AG08395 (cell line): ENCODE measurements around the gene KCNJ1.

ENCODE experiments used
- DNase-seq: peaks from one replicate; pipeline ENCODE4 v3.0.0; 2012; ENCODE audit warnings: mixed read lengths, low spot score

The KCNJ1 gene

DNA sequence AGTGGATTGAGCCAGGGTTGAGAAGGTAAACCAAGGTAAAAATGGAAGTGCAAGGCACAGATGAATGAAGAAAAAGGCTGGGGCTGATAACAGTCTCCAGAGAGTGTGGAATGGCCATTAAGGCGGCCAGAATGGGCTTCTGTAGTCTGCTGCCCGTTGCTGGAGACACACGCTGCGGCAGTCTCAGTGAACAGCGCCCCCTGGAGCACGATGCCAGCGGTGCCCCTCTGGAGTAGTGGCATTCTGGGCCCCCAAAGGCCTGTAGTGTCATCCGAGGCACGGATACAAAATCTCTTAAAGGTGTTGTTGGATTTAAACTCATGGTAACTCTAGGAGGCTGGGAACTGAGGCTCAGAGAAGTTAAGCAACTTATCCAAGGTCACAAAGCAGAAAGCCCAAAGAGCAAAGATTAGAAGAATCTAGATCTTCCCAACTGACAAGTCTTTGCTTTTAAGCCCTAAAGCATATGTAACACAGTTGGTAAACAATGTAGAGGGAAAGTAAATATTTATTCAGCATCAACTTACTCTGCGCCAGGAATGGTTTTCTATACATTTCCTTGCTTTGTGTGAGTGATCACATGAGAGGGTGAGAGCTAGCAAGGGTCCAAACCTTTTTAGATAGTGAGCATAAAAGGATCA, 18.2 kb downstream of the KCNJ1 start:
- DNase-seq: peak; percentile 40

DNA sequence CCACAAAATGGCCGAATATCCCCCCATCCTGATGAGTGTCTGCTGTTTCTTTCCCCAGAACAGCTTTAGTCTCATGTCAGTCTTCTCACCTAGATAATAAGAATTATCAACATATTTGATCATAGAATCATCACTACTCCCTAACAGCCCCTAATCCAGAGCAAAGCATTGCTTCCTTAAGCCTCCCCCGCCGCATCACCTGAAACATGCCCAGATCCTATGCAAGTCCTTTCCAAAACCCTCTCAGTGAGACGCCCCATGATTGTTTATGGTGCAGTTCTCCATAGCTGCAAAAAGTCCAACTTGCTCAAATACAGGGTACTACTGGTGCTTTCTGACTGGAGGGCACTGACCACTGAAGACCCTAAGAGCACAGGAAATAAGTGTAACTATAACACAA, 20.1 kb downstream of the KCNJ1 start:
- DNase-seq: no peak

DNA sequence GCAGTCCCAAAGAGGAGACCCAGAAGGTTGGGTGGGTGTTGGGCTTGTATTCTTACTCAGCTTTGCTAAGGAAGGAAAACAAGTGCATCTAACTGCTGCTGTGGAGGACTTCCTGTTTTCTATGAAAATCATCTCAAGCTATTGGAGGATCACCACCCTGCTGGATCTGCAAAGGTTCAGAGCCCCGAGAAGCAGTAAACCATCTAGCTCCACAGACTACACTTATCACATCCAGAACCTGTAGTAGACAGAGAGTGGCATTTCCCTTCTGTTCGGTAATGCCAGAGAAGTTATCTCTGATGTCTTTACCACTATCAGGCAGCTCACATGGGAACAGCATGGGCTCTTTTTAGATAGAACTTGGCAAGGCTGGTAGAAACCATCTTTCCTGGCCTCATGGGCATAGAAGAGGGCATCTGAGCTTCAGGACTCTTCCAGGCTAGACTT, 21.7 kb downstream of the KCNJ1 start:
- DNase-seq: no peak

DNA sequence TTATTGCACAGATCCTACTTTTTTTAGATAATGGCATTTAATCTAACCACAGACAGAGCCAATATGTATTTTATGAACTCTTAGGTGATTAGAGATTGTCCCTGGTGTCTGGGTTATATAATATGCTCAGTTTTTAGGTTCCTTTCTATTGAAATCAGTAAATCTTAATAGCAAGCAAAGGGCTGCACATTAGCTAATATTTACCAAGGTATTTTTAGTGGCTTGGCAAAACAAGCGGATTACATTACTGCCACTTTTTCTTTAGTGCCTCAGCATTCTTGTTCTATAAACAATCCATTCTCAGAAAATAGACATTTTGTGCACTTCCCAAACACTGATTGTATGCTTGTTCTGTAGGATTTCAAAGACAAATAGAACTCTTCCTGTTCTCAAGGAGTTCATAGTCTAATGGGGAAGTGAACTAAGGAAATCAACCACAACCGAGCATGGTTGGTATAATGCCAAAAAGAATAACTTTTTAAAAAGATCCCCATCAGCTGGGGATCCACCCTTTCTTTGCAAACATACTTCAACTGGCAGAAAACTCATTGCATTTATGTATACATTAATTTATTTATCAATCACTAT, 23.8 kb downstream of the KCNJ1 start:
- DNase-seq: no peak

DNA sequence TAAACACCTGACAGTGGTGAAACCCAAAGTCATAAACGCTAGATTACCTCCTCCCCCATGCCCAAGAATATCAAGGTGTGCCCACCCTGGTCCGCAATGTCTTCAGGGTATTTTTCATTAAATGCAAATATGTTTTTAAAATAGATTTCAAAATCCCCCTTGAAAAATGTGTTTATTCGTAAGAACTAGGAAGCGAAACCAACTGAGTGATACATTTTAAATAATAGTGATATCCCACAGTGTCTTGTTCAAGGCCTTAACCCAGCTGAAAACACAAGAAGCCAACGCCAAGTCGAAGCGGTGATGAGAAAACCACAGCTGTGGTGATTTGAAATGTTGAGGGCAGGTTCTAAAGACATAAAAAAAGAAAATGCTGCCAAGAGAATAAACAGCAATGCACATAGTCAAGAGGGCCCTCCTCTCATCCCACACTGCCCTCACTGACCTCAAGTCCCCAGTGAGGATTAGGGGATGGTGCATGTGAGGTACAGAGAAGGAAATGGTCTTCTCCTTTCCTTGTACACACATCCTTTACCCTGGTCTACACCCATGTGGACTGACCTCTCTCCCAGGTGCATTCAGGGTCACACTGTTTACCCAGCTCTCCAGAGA, 25.5 kb downstream of the KCNJ1 start:
- DNase-seq: no peak

DNA sequence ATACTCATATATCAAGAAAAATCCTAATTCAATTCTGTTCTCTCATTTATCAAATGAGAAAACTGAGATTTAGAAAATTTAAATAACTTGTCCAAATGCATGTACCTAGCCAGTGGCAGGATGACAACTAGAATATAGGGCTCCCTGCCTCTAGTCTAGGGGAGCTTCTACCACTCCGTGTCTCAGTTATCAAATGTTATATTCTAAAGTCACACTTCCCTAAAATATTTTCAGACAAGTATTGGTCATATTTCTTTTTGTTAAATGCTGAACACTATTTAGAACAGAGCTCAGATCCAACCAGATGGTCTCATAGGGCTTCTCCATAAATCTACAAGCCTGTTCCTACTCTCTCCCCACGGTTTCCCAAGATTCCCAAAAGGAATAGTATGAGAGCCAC, 26.3 kb downstream of the KCNJ1 start:
- DNase-seq: no peak

DNA sequence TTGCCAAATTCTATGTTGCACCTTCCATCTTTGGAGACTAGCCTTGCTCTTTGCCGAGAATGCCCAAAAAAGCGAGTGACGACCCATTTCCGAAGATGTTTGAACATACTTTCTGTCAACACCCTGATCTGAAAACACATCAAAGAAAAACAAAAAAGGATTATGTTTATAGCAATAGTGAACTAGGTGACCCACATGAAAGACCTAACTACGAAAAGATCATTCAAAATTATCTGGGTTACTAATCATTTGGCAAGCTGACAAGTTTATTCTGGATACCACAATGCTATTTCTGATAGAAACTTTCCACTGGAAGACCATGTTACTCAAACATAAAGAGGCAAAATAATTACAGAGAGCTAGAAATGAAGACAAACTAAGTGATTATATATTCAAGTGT, 27.0 kb downstream of the KCNJ1 start:
- no peak for DNase-seq

DNA sequence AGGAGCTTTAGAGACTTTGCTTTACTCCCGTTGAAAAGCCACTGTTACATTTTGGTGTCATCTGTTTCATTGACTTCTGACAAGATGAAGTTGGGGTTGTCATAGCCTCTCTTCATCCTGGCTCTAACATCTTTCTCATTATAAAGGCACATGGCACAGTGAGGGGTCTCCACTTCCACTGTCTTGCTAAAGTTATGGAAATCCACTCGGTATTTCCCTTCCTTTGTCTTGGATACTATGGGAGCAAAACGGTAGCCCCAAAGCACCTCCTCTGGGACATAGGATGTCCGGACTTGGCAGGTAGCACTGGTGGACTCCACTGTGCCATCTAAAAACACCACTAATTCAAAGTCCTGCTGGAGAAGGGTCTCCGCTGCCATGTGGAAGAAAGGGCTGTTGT, 28.0 kb downstream of the KCNJ1 start:
- no peak for DNase-seq

DNA sequence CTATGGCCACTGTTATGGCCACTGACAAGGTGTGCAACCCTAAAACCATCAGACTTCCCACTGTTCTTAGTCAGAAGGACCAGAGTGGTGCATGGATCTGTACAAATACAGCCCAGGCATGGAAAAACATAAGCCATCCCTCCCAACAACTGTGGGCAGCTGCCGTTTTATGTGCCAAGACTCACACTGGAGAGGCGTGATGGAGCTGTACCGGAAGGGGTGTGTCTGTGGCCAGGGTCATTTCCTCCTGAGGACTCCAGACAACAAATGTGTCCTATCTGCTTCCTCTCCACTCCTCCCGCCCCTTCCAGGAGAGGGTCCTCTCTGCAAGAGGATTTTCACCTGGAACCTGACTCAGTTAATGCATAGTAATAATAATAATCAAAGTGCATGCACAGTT, 29.5 kb downstream of the KCNJ1 start:
- DNase-seq: no peak

DNA sequence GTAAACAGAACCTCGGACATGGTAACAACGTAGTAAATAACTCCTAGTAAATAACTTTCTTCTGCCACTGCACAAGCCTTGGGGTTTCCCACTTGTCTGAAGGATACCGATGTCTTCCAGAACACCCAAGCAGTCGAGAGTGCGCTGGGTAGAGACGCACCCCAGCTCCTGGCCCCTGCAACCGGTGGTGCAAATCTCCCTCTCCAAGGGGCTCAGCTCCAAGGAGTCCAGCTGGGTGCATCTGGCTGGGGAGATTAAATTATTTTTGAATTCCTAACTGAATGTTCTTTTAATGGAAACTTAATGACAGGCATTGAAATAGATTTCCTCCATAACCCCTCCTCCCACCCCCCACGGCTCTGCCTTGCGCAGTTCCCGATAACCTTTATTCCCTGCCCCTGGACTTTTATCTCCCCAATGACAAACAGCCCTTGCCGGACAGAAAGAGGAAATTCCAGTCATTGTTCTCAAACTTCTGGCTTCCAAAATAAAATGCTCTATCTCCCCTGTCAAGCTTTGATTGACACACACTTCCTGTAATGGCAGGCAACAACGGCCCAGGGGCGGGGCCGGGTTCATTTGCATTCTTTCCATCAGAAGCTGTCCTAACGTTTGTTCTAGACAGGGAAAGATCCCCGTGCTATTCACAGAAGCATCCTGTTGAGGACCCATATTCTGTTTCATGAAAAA, 31.2 kb downstream of the KCNJ1 start:
- DNase-seq: no peak

DNA sequence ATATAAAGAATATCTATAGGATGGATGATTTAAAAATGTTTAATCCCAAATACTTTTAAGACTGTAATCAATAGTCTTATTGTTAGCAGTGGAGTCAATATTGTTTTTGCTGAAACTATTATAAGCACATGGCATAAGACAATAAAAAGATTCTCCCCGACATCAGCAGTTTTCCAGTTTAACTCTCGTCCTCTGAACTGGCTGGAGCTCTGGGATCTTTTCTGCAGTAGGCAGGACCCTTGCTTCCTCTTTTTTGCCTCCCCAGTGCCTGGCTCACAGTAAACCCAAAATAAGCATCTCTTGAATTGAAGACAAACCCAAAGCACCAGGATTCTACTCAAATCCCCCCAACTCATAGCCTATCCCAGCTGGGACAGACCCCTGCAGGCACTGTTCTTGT, 32.9 kb downstream of the KCNJ1 start:
- DNase-seq: no peak

DNA sequence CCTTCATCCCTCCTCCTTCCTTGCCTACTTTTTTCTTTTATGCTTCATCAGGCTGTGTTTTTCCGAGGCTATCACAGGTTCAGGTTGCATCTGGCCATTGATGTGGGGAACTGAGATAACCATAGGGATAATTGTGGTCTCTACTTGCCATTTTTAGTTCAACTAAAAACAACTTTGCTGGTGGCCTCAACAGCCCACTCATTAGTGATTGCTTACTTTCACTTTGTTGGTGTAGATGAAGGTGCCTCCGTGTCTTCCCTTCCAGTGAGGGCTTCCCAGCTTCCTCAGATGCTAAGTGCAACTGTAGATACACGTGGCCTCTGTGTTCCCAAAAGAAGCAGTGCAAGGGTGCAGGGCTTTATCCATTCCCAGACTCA, 35.0 kb downstream of the KCNJ1 start:
- DNase-seq: no peak

DNA sequence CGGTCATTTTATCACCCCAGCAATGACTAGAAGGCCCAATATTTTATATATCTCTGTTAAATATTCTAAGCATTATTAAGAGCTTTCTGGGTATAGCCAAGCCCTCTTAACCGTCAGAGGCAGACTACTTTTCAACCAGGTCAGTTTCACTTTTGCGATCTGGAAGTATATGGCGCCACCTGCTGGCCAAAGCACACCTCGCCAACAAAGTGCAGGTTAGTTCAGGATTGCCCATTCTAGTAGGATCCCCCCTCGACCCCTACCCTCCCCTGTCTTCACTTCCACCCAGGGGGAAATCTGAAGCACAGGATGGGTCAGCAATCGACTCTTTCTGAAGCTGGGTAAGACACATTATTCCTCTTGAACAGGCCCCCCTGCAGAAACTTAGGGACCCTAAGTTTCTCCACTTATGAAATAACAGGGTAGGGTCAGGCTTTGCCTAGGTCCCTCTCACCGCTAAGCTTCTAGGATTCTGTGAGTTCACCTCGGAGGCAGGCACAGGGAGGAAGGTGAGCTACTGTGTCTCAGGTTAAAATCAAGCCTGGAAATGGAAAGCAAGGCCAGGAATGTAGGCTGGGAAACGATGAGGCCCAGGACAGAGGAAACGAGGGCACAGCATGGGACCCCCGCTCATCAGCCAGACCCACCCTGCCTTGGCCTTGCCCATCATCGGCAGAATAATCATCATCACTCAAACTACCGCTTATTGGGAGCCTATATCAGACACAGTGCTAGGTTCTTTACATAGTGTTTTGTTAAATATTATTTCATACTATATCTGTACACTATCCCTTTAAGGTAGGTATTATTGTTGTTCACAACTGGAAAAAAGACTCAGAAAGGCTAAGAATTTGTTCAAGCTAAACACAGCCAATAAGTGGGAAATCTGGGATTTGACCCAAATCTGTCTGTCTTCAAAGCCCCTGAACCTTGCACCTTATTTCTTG, 35.6 kb downstream of the KCNJ1 start:
- DNase-seq: peak; percentile 78

DNA sequence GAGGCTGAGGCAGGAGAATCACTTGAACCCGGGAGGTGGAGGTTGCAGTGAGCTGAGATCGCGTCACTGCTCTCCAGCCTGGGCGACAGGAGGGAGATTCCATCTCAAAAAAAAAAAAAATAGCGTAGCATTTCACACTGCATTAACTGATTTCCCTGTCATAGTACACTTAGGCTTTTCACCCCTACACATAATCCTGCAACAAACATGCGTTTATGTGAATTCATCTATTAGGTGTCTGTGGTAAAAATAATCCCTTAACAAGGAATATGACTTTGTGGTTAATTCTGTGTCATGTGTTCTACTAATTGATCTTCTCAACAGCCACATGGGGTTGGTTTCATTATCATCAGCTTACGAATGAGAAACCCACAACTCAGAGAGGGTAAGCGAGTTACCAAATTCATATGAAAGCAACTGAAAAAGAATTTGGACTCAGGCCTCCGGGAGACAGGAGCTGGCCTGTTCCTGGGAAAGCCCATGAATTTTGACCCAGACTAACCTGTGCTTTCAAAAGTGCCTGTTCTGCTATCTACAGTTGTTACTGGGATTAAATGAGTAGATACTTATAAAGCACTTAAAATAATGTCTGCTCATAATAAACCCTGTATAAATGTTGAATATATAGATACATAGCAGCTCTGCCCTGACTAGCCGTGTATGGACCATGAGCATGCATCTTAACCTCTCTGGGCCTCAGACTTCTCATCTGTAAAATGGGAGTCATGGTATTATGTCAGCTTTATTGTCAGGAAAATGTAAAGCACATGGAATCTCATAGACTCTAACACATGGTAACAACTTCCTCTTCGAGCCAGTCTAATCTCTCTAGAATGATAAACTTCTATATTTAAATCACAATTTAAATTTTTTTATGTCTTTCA, 36.6 kb downstream of the KCNJ1 start:
- no peak for DNase-seq

DNA sequence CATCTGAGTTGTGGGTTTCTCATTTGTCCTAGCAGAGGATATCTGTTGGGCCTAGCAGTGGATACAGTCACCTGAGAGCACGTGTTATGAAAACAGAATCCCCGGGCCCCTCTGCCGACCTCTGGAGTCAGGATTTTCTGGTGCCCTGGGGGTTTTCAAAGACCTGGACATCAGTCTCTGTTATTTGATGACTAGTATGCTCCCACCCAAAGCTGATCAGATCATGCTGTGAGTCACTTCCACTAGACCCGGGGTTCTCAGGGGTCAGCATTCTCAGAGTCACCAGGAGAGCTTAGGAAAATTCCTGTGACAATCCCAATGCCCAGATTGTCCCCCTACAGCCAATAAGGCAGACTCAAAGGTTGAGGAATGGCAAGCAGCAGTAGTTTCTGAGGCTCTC, 38.7 kb downstream of the KCNJ1 start:
- DNase-seq: no peak

DNA sequence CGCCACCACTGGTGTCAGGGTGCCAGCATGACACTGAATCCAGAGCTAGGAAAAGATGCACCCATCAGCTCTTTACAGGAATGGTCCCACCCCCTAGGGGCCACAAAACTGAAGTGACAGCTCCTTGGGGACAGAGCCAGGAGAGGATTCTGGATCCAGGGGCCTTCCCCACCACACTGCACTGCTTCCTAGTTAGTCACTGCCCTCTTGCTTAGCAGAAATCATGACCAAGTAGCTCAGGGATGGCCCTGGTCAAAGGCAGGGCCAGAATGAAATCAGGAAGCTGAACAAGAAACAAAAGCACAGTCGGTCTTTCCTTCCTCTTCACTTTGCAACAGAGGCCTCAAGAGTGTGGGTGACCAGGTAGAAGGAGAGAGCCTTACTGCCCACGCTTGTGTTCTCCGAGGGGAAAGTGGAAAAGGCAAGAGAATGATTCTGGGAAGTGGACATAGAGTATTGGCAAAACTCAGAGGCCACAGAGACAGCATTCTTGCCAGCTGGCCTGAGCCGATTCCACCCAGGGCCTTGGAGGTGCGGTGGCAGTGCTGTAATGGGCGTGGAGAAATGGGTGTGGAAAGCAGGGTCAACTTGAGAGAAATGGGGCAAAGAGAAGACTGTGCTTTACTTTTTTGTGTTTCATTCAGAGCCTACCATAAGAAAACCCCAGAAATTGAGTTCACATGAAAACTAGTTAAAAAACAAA, 39.8 kb downstream of the KCNJ1 start:
- no peak for DNase-seq

DNA sequence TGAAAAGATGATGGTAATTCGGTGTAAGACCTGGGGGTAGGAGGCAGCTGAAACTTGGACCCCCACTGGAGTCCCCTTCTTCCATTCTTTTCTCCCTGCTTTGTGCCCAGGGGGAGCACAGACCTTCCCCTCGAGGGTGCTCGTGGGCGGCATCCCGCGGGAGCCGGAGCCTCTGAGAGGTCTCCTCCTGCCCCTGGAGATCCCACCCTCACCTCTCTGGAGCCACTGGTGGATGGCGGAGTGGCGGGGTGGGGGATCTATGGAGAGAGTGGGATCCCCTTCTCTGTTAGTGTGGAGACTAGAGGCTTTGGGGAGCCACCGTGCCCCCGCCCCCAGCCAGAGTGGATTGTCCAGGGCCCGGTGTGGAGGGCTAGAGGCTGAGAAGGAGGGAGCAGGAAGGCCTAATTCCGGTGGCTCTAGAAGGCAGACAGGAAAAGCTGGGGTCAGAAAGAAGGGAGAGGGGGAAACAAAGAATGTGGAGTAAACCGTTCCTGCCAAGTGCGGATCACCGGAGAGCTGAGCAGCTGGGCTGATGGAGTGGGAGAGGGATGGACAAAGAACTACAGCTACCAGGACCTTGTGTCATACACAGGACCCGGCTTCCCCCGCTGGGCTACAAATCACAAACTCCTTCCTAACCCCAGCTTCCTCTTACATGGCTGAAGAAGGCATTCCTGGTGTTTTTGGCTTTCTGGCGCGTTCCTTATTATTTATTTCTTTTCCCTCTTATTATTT, 41.9 kb downstream of the KCNJ1 start:
- no peak for DNase-seq

DNA sequence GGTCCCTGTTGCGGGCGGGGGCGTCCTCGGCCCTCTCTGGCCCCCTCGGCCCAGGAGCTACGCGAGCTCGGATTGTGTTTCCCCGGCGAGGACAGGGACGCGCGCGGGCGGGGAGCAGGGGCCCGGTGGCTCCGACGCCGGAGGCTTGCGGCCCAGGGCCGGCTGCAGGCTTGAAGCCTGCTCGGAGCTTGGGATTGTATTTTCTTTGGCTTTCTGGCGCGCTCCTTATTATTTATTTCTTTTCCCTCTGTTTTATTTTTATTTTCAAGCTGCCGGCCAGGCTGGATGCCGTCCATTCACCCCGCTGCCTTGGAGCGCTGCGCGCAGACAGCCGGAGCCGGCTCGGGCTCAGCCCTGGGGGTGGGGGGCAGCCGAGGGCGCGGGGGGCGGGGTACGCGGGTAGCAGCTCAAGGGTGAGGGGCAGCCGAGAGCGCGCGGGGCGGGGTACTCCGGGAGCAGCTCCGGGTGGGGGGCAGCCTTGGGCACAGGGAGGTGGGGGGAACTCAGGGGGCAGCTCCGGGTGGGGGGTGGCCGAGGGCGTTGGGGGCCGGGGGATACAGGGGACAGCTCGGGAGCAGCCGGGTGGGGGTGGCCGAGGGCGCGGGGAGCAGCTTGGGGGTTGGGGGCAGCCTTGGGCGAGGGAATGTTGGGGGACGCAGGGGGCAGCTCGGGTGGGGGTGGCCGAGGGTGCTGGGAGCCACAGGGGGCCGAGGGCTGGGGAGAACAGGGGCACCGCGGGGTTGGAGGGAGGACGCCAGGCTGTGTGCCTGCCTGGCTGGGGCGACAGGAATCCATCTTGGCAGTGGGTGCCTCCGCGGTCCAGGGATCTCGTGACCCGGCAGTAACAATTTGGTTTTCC, 42.7 kb downstream of the KCNJ1 start:
- no peak for DNase-seq

DNA sequence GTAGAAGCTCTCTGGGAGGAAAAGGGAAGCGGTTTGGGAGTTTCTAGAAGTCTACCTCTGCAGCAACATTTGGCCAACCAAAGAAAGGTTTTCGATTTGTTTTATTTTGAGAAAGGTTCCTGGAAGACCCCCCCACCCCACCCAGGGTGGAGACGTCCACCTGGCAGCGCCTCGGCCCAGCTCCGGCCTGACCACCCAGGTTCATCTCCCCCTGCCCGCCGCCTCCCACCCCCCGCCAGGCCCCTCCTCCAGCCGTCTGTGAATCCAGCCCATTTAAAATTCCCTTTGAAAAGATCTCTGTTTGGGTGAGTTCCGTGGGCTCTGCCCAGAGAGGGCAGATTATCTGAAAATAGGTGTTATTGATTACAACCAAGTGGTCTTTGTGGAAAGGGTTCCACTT, 43.3 kb downstream of the KCNJ1 start:
- no peak for DNase-seq
